ENCODE data around the gene KCNJ15.

Gene KCNJ15

GRCh38 chr21:38321568-38321967 is 64.8 kb downstream of the KCNJ15 start:
- no peaks in the 10 kb centered on the region for H3K79me2 ChIP-seq (ENCODE audit: low read length)
- no peaks in the 10 kb centered on the region for H3K36me3 ChIP-seq (replicated peaks; ENCODE audit: low read depth, low read length)
- TF ChIP-seq, protein P1, sequence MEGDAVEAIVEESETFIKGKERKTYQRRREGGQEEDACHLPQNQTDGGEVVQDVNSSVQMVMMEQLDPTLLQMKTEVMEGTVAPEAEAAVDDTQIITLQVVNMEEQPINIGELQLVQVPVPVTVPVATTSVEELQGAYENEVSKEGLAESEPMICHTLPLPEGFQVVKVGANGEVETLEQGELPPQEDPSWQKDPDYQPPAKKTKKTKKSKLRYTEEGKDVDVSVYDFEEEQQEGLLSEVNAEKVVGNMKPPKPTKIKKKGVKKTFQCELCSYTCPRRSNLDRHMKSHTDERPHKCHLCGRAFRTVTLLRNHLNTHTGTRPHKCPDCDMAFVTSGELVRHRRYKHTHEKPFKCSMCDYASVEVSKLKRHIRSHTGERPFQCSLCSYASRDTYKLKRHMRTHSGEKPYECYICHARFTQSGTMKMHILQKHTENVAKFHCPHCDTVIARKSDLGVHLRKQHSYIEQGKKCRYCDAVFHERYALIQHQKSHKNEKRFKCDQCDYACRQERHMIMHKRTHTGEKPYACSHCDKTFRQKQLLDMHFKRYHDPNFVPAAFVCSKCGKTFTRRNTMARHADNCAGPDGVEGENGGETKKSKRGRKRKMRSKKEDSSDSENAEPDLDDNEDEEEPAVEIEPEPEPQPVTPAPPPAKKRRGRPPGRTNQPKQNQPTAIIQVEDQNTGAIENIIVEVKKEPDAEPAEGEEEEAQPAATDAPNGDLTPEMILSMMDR (IDR thresholded peaks at IDR 0.05; ENCODE audit: low read depth, low read length) = no peak
- no peak for TF ChIP-seq EZH2phosphoT487 (IDR thresholded peaks at IDR 0.05; ENCODE audit: low read depth)
- no peaks in the 10 kb centered on the region for H3K4me1 ChIP-seq (ENCODE audit: low read length)
- no peaks in the 10 kb centered on the region for H3K9me3 ChIP-seq (ENCODE audit: insufficient read depth, low read length)
- no peaks in the 10 kb centered on the region for H3K27me3 ChIP-seq (ENCODE audit: low read depth, low read length)
- no peak overlapping the region for H3K27ac ChIP-seq (ENCODE audit: low read length)
- no peak overlapping the region for H3K4me2 ChIP-seq (ENCODE audit: low read length)
- no peaks in the 10 kb centered on the region for H4K20me1 ChIP-seq (ENCODE audit: insufficient read depth, low read length)
- H3K4me3 ChIP-seq (ENCODE audit: low read length) = no peak overlapping the region
- H3K9ac ChIP-seq (ENCODE audit: low read length) = no peak overlapping the region
- H2AFZ ChIP-seq (ENCODE audit: low read depth, low read length) = no peak overlapping the region

GRCh38 chr21:38322311-38322950 is 65.6 kb downstream of the KCNJ15 start:
- Histone ChIP-seq H3K4me3 (ENCODE audit: low read length) (no peak overlapping the region), H3K4me2 (ENCODE audit: low read length) (no peak overlapping the region), H4K20me1 (ENCODE audit: insufficient read depth, low read length) (no peaks in the 10 kb centered on the region), H3K27me3 (ENCODE audit: low read depth, low read length) (no peaks in the 10 kb centered on the region), H3K79me2 (ENCODE audit: low read length) (no peaks in the 10 kb centered on the region), H3K9ac (ENCODE audit: low read length) (no peak overlapping the region), H3K9me3 (ENCODE audit: insufficient read depth, low read length) (no peaks in the 10 kb centered on the region), H3K4me1 (ENCODE audit: low read length) (no peaks in the 10 kb centered on the region), H2AFZ (ENCODE audit: low read depth, low read length) (no peak overlapping the region), H3K27ac (ENCODE audit: low read length) (no peak overlapping the region), H3K36me3 (replicated peaks; ENCODE audit: low read depth, low read length) (no peaks in the 10 kb centered on the region)
- TF ChIP-seq EZH2phosphoT487 (IDR thresholded peaks at IDR 0.05; ENCODE audit: low read depth) = no peak
- TF ChIP-seq, protein P1 (IDR thresholded peaks at IDR 0.05; ENCODE audit: low read depth, low read length) = no peak

DNA sequence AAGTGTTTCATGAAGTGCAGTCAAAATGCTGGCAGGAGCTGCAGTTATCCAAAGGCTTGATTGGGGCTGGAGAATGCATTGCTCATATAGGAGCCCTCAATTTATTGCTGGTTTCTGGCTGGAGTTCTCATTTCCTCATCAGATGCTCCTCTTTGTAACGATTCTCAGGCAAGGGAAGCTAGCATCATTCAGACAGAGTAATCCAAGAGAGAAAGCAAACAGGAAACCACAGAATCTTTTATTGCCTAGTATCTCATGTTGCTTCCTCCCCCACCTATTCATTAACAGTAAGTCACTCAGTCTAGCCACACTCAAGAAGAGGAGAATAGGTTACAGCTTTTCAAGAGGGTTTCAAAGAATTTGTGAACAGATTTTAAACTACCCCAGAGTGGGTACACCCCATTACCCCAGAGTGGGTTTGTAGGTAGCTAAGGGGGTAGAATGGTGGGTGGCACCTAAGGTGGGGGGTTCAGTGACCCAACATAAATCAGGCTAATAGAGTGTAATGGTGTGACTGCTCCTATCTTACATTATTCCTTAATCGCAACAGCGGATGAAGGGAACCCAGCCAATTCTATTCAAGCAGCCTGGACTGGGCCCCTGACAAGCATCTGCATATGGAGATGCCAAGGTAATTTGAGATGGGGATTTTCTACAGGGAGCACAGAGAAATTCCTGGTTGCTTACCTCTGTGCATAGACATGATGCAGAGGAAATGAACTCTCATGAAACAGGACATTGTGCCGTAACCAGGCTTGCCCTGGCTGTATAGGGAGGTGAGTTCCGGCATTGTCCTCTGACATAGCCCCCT is 67.1 kb downstream of the KCNJ15 start:
- no peak overlapping the region for H3K4me3 ChIP-seq (ENCODE audit: low read length)
- no peak overlapping the region for H3K27ac ChIP-seq (ENCODE audit: low read length)
- no peaks in the 10 kb centered on the region for H4K20me1 ChIP-seq (ENCODE audit: insufficient read depth, low read length)
- no peak overlapping the region for H3K9ac ChIP-seq (ENCODE audit: low read length)
- no peaks in the 10 kb centered on the region for H3K27me3 ChIP-seq (ENCODE audit: low read depth, low read length)
- H3K9me3 ChIP-seq (ENCODE audit: insufficient read depth, low read length) = no peaks in the 10 kb centered on the region
- TF ChIP-seq, protein P1 (IDR thresholded peaks at IDR 0.05; ENCODE audit: low read depth, low read length) = no peak
- TF ChIP-seq EZH2phosphoT487 (IDR thresholded peaks at IDR 0.05; ENCODE audit: low read depth) = no peak
- H3K4me2 ChIP-seq (ENCODE audit: low read length) = no peak overlapping the region
- no peaks in the 10 kb centered on the region for H3K36me3 ChIP-seq (replicated peaks; ENCODE audit: low read depth, low read length)
- H3K79me2 ChIP-seq (ENCODE audit: low read length) = no peaks in the 10 kb centered on the region
- H3K4me1 ChIP-seq (ENCODE audit: low read length) = no peaks in the 10 kb centered on the region
- no peak overlapping the region for H2AFZ ChIP-seq (ENCODE audit: low read depth, low read length)

DNA sequence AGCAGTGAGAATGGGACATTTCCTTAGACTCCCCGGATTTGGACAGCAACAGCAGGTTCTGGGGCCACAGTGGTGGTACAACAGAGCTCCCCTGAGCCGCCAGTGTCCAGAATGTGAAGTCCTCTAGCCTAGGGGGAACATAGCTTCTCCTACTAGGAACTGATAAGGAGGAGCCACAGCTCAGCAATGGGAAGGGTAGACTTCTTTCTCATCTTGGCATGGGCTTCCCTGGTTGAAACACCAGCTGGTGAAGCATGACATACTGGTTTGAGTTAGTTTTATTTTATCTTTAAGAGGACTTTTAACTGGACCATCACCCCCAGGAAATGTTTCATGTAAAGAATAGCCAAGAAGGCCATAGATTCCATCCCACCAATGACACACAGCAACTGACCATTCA is 68.4 kb downstream of the KCNJ15 start:
- Histone ChIP-seq H3K9me3 (ENCODE audit: insufficient read depth, low read length) (no peaks in the 10 kb centered on the region), H3K9ac (ENCODE audit: low read length) (no peak overlapping the region), H2AFZ (ENCODE audit: low read depth, low read length) (no peak overlapping the region), H3K4me1 (ENCODE audit: low read length) (no peaks in the 10 kb centered on the region), H4K20me1 (ENCODE audit: insufficient read depth, low read length) (no peaks in the 10 kb centered on the region), H3K79me2 (ENCODE audit: low read length) (no peaks in the 10 kb centered on the region), H3K36me3 (replicated peaks; ENCODE audit: low read depth, low read length) (no peaks in the 10 kb centered on the region), H3K4me2 (ENCODE audit: low read length) (no peak overlapping the region), H3K4me3 (ENCODE audit: low read length) (no peak overlapping the region), H3K27me3 (ENCODE audit: low read depth, low read length) (no peaks in the 10 kb centered on the region), H3K27ac (ENCODE audit: low read length) (no peak overlapping the region)
- TF ChIP-seq, protein P1 (IDR thresholded peaks at IDR 0.05; ENCODE audit: low read depth, low read length) = no peak
- no peak for TF ChIP-seq EZH2phosphoT487 (IDR thresholded peaks at IDR 0.05; ENCODE audit: low read depth)

All from OCI-LY3 (cell line).